Fibroblast of lung (primary cell): ENCODE results near the gene MAN1A1. TPM values are rescaled to one million over a fixed set of nuclear protein-coding genes. Genes with fewer than 3 reads are reported as not detected.

ENCODE experiments used
- DNase-seq, 2 donors: peaks; one replicate each; pipeline versions ENCODE4 v3.0.0 to v3.0.0-alpha.2; 2010; ENCODE audit warnings: low read depth in 2 of 2
- H2AFZ ChIP-seq: 2 replicates; pipeline ENCODE4 v1.5.1; 2012; ENCODE audit warnings: low read length, control low read depth, inconsistent platforms
- H3K27ac ChIP-seq: 2 replicates; pipeline ENCODE4 v1.5.1; 2011; ENCODE audit warnings: low read length, control low read depth; ENCODE audit not compliant: insufficient read depth
- H3K27me3 ChIP-seq: 2 replicates; pipeline ENCODE4 v1.5.1; 2011; ENCODE audit warnings: mild to moderate bottlenecking, low read length; ENCODE audit not compliant: control insufficient read depth, insufficient read depth
- H3K36me3 ChIP-seq: 2 replicates; pipeline ENCODE4 v1.5.1; 2011; ENCODE audit warnings: low read length; ENCODE audit not compliant: control insufficient read depth, insufficient read depth
- H3K4me1 ChIP-seq: 2 replicates; pipeline ENCODE4 v1.5.1; 2011; ENCODE audit warnings: low read length; ENCODE audit not compliant: control insufficient read depth, insufficient read depth; ENCODE audit errors: extremely low read depth
- H3K4me2 ChIP-seq: 2 replicates; pipeline ENCODE4 v1.5.1; 2011; ENCODE audit warnings: low read length, control low read depth; ENCODE audit not compliant: insufficient read depth; ENCODE audit errors: extremely low read depth
- H3K4me3 ChIP-seq, 4 experiments: fragments of 200-600 bp in 1 of 4; sonication (generic) in 1 of 4; replicated peaks in 1 of 4; 2 replicates each; pipeline ENCODE4 v1.5.1; 2011 to 2016; ENCODE audit warnings: low read length in 4 of 4, low read depth in 3 of 4, mild to moderate bottlenecking in 3 of 4, control low read depth in 2 of 4, inconsistent platforms in 1 of 4, mixed read lengths in 1 of 4; ENCODE audit not compliant: insufficient read depth in 1 of 4; ENCODE audit errors: control extremely low read depth in 1 of 4
- H3K79me2 ChIP-seq: 2 replicates; pipeline ENCODE4 v1.5.1; 2012; ENCODE audit warnings: mild to moderate bottlenecking, low read length, inconsistent platforms; ENCODE audit not compliant: control insufficient read depth, insufficient read depth
- H3K9ac ChIP-seq: 2 replicates; pipeline ENCODE4 v1.5.1; 2011; ENCODE audit warnings: mild to moderate bottlenecking, low read length, control low read depth; ENCODE audit not compliant: insufficient read depth
- H3K9me3 ChIP-seq: 2 replicates; pipeline ENCODE4 v1.5.1; 2012; ENCODE audit warnings: low read depth, low read length; ENCODE audit not compliant: control insufficient read depth, insufficient read depth
- H4K20me1 ChIP-seq: 2 replicates; pipeline ENCODE4 v1.5.1; 2011; ENCODE audit warnings: low read length; ENCODE audit not compliant: control insufficient read depth, insufficient read depth; ENCODE audit errors: extremely low read depth
- CTCF ChIP-seq, 2 donors: IDR thresholded peaks in 1 of 2; conservative IDR thresholded peaks in 1 of 2; 1 replicate in 1 of 2; 2 replicates in 1 of 2; pipeline ENCODE4 v1.5.1; 2011 to 2012; ENCODE audit warnings: low read length in 2 of 2, control low read depth in 1 of 2, inconsistent platforms in 1 of 2, low read depth in 1 of 2, mild to moderate bottlenecking in 1 of 2
- EZH2 ChIP-seq: IDR thresholded peaks from 2 replicates; pipeline ENCODE4 v1.5.1; 2012; ENCODE audit warnings: low read length, control low read depth, mild to moderate bottlenecking; ENCODE audit errors: missing control alignments
- polyA plus RNA-seq, 2 donors: library from polyadenylated mRNA; depleted of rRNA in 1 of 2; stranded (reverse) in 1 of 2; unstranded in 1 of 2; fragments of >200 nt; gene quantifications; 2 replicates each; pipeline ENCODE4 v1.2.1, GENCODE V29; 2011 to 2012; ENCODE audit warnings: missing spikeins in 1 of 2
- total RNA-seq: library from RNA; depleted of rRNA; stranded (reverse); fragments of >200 nt; gene quantifications from 2 replicates; pipeline ENCODE4 v1.2.1, GENCODE V29; 2014

Gene MAN1A1
- total and polyA plus RNA-seq, 2 donors (not counting 1 experiment from before 2014, with no cell fraction given): 39.5 to 120 TPM

DNA sequence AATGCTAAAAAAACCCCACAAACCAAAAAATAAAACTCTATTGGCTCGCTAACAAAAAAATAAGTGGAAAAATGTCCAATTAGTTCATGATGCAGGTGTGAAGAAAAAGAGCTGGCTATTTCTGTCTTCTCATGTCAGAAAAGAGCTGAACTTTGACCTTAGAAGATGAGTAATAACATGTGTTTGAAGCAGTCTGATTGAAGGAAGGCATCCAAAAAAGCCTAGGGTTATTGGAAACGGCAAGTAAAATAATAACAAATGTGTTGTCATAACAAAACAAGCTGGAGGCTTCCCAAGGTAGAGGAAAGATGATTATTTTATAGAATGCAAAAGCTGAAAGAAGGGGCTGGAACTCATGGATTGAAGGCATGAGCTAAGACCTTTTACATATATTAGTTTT is 176.7 kb downstream of the MAN1A1 start:
- no peaks in the 10 kb centered on the region for H3K36me3 ChIP-seq
- H3K9ac ChIP-seq: no peak overlapping the region
- no peak overlapping the region for H3K4me2 ChIP-seq
- H3K9me3 ChIP-seq: no peaks in the 10 kb centered on the region
- H3K4me1 ChIP-seq: no peaks in the 10 kb centered on the region
- no peaks in the 10 kb centered on the region for H4K20me1 ChIP-seq
- H3K27me3 ChIP-seq: no peaks in the 10 kb centered on the region
- H2AFZ ChIP-seq: no peak overlapping the region
- H3K79me2 ChIP-seq: no peaks in the 10 kb centered on the region
- H3K27ac ChIP-seq: no peak overlapping the region
- H3K4me3 ChIP-seq: no peak overlapping the region
- TF ChIP-seq CTCF (conservative IDR thresholded peaks at IDR 0.05 in 1 of 2, IDR thresholded peaks at IDR 0.05 in 1 of 2; ENCODE audit: low read depth in 1 of 2, low read length in 2 of 2): no peak
- no peak for TF ChIP-seq EZH2
- peak in 1 of 2 donors; percentile 57 for DNase-seq

GRCh38 chr6:119171864-119172588 is 177.5 kb downstream of the MAN1A1 start:
- DNase-seq: no peak
- H4K20me1 ChIP-seq: no peaks in the 10 kb centered on the region
- H3K4me3 ChIP-seq: no peak overlapping the region
- H3K36me3 ChIP-seq: no peaks in the 10 kb centered on the region
- H3K4me2 ChIP-seq: no peak overlapping the region
- TF ChIP-seq EZH2 (no peak), CTCF (conservative IDR thresholded peaks at IDR 0.05 in 1 of 2, IDR thresholded peaks at IDR 0.05 in 1 of 2; ENCODE audit: low read depth in 1 of 2, low read length in 2 of 2) (no peak)
- no peak overlapping the region for H3K27ac ChIP-seq
- no peak overlapping the region for H3K9ac ChIP-seq
- H3K9me3 ChIP-seq: no peaks in the 10 kb centered on the region
- no peaks in the 10 kb centered on the region for H3K4me1 ChIP-seq
- no peaks in the 10 kb centered on the region for H3K27me3 ChIP-seq
- H3K79me2 ChIP-seq: no peaks in the 10 kb centered on the region
- no peak overlapping the region for H2AFZ ChIP-seq

DNA sequence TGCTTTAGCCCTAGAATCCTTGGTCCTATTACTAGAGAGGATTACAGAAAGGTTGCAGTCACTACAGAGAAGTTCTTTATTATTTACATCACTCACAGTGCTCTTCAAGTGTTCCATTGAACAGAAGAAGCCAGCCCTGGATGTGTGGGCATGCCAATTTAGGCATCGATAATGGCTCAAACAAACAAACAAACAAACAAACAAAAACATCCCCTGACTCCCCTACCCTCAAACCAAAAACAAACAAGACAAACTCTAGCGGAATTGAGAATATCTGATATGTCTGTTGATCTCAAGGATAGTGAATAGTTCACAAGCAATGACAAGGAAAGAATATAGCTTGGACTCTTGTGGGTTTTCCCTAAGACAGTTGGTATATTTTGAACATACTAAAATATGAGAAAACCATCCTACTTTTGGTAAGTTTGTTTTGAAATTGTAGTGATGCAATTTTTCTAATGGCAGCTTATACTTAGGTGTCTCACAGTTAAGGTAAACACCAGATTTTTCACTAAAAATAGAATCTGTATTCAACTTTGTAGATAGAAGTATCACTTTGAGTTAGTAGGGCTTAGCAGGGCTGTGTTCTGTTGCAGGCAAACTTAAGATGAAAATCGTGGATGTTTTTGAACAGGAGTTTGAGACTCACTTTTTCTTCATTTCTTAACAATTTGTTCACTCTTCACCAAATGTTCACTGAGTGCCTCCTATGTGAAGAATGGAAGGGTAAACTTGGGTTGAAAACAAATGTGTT is 178.3 kb downstream of the MAN1A1 start:
- Histone ChIP-seq H3K4me1 (no peaks in the 10 kb centered on the region), H2AFZ (no peak overlapping the region), H4K20me1 (no peaks in the 10 kb centered on the region), H3K79me2 (no peaks in the 10 kb centered on the region), H3K9me3 (no peaks in the 10 kb centered on the region), H3K9ac (no peak overlapping the region), H3K36me3 (no peaks in the 10 kb centered on the region), H3K27ac (no peak overlapping the region), H3K27me3 (no peaks in the 10 kb centered on the region), H3K4me3 (no peak overlapping the region), H3K4me2 (no peak overlapping the region)
- no peak for TF ChIP-seq CTCF (conservative IDR thresholded peaks at IDR 0.05 in 1 of 2, IDR thresholded peaks at IDR 0.05 in 1 of 2; ENCODE audit: low read depth in 1 of 2, low read length in 2 of 2)
- TF ChIP-seq EZH2: no peak
- DNase-seq: no peak
